ENCODE measurements around the gene C11orf91.
"Not testable (repeated sequence)": the region's sequence is repeated elsewhere in the genome, so short reads cannot be mapped to it uniquely, and the experiment has no call there.

Gene C11orf91

GRCh38 chr11:33665350-33666106, 35.1 kb downstream of the C11orf91 start:
- no peak for DNase-seq (ENCODE audit: low read depth)
- TF ChIP-seq CTCF (conservative IDR thresholded peaks at IDR 0.05; ENCODE audit: control insufficient read depth, insufficient read depth, low read depth, low read length) = no peak
- H3K4me3 ChIP-seq (ENCODE audit: control insufficient read depth, low read depth, low read length) = no peak overlapping the region

GRCh38 chr11:33664827-33665226, 35.8 kb downstream of the C11orf91 start:
- TF ChIP-seq CTCF (conservative IDR thresholded peaks at IDR 0.05; ENCODE audit: control insufficient read depth, insufficient read depth, low read depth, low read length) = no peak
- no peak for DNase-seq (ENCODE audit: low read depth)
- no peak overlapping the region for H3K4me3 ChIP-seq (ENCODE audit: control insufficient read depth, low read depth, low read length)

GRCh38 chr11:33664166-33664565, 36.5 kb downstream of the C11orf91 start:
- no peak for TF ChIP-seq CTCF (conservative IDR thresholded peaks at IDR 0.05; ENCODE audit: control insufficient read depth, insufficient read depth, low read depth, low read length)
- DNase-seq (ENCODE audit: low read depth) = no peak
- no peak overlapping the region for H3K4me3 ChIP-seq (ENCODE audit: control insufficient read depth, low read depth, low read length)

- DNase-seq (ENCODE audit: low read depth) = no peak
- no peak overlapping the region for H3K4me3 ChIP-seq (ENCODE audit: control insufficient read depth, low read depth, low read length)
- no peak for TF ChIP-seq CTCF (conservative IDR thresholded peaks at IDR 0.05; ENCODE audit: control insufficient read depth, insufficient read depth, low read depth, low read length)
These were observed 37.5 kb downstream of the C11orf91 start for GRCh38 chr11:33663121-33663520.

GRCh38 chr11:33661526-33661925, 39.1 kb downstream of the C11orf91 start:
- H3K4me3 ChIP-seq (ENCODE audit: control insufficient read depth, low read depth, low read length); DNase-seq (ENCODE audit: low read depth): not testable (repeated sequence)

- DNase-seq (ENCODE audit: low read depth) = no peak
- TF ChIP-seq CTCF (conservative IDR thresholded peaks at IDR 0.05; ENCODE audit: control insufficient read depth, insufficient read depth, low read depth, low read length) = no peak
- no peak overlapping the region for H3K4me3 ChIP-seq (ENCODE audit: control insufficient read depth, low read depth, low read length)
These were observed 39.7 kb downstream of the C11orf91 start for GRCh38 chr11:33660962-33661361.

GRCh38 chr11:33659370-33660139, 41.1 kb downstream of the C11orf91 start:
- H3K4me3 ChIP-seq (ENCODE audit: control insufficient read depth, low read depth, low read length) = no peak overlapping the region
- no peak for TF ChIP-seq CTCF (conservative IDR thresholded peaks at IDR 0.05; ENCODE audit: control insufficient read depth, insufficient read depth, low read depth, low read length)
- no peak for DNase-seq (ENCODE audit: low read depth)

Measured in fibroblast of mammary gland (primary cell).